A549 (cell line): ENCODE data around the gene ARMH2. TPM values are rescaled to one million over a fixed set of nuclear protein-coding genes. Genes with fewer than 3 reads are reported as not detected.
"Not testable (repeated sequence)": the region's sequence is repeated elsewhere in the genome, so short reads cannot be mapped to it uniquely, and the experiment has no call there.

ENCODE experiments used
- ATAC-seq, 2 experiments: fragments of 200-7000 bp in 1 of 2; fragments of >200 bp in 1 of 2; cut with Nextera tagmentation in 1 of 2; cut with Tn5 transposase in 1 of 2; 3 replicates each; pipeline versions ENCODE4 v1.8.0 to v1.9.1; 2018 to 2020; ENCODE audit warnings: mild to moderate bottlenecking in 1 of 2, moderate library complexity in 1 of 2
- CTCF ChIA-PET: fragments of 300-600 bp; sonication (Branson Sonifier 250); formaldehyde crosslinking; extraction: SDS; loops from one replicate; lab custom pipeline; 2021; ENCODE audit warnings: antibody characterized with exemption, inconsistent platforms; lab: Yijun Ruan, JAX
- POLR2A ChIA-PET: fragments of 350-600 bp; formaldehyde crosslinking; extraction: SDS; loops from one replicate; lab custom pipeline; 2021; ENCODE audit warnings: antibody characterized with exemption, inconsistent platforms; lab: Yijun Ruan, JAX
- DNase-seq, 2 experiments: peaks; one replicate each; pipeline versions ENCODE4 v3.0.0 to v3.0.0-alpha.2; 2011 to 2016; ENCODE audit warnings: low read depth in 1 of 2, low spot score in 1 of 2
- FAIRE-seq: peaks from 2 replicates; lab custom pipeline; 2011; peaks lifted over from hg19 to GRCh38; lab: Jason Lieb, UNC
- H3K27ac ChIP-seq, 2 experiments: fragments of >200 bp; sonication (Bioruptor Twin); formaldehyde crosslinking; 3 replicates each; pipeline ENCODE4 v1.5.1; 2016 to 2017
- H3K4me1 ChIP-seq: fragments of >200 bp; sonication (Bioruptor Twin); formaldehyde crosslinking; 3 replicates; pipeline ENCODE4 v1.6.1; 2016
- H3K4me2 ChIP-seq: fragments of >200 bp; sonication (Bioruptor Twin); formaldehyde crosslinking; 3 replicates; pipeline ENCODE4 v1.6.1; 2016
- H3K4me3 ChIP-seq: fragments of >200 bp; sonication (Bioruptor Twin); formaldehyde crosslinking; 3 replicates; pipeline ENCODE4 v1.5.1; 2016
- H3K9me3 ChIP-seq: fragments of >200 bp; sonication (Bioruptor Twin); formaldehyde crosslinking; 3 replicates; pipeline ENCODE4 v1.6.1; 2016
- BCL3 ChIP-seq: fragments of >200 bp; sonication (Bioruptor Twin); formaldehyde crosslinking; IDR thresholded peaks from 3 replicates; pipeline ENCODE4 v1.6.1; 2016
- BHLHE40 ChIP-seq: IDR thresholded peaks from 2 replicates; pipeline ENCODE4 v1.6.1; 2012; ENCODE audit warnings: low read depth, low read length, inconsistent platforms
- CBX2 ChIP-seq: fragments of 200-600 bp; sonication (generic); IDR thresholded peaks from 2 replicates; pipeline ENCODE4 v1.6.1; 2016; ENCODE audit warnings: low read depth, mild to moderate bottlenecking, borderline replicate concordance
- CEBPB ChIP-seq, 2 experiments: fragments of >200 bp in 1 of 2; sonication (Bioruptor Twin) in 1 of 2; formaldehyde crosslinking in 1 of 2; IDR thresholded peaks; 2 replicates each; pipeline ENCODE4 v1.6.1; 2012 to 2016
- EHF ChIP-seq: fragments of 250-450 bp; sonication (Bioruptor Pico); IDR thresholded peaks from 2 replicates; pipeline ENCODE4 v1.5.0; 2020; ENCODE audit warnings: mild to moderate bottlenecking
- ELK1 ChIP-seq: fragments of 150-350 bp; IDR thresholded peaks from 2 replicates; pipeline ENCODE4 v1.6.1; 2014; ENCODE audit warnings: low read depth, mild to moderate bottlenecking, low read length
- EP300 ChIP-seq, 2 experiments: fragments of >200 bp; sonication (Bioruptor Twin); formaldehyde crosslinking; IDR thresholded peaks; 2 replicates in 1 of 2; 3 replicates in 1 of 2; pipeline ENCODE4 v1.6.1; 2016 to 2017
- ESRRA ChIP-seq: fragments of 150-350 bp; IDR thresholded peaks from 2 replicates; pipeline ENCODE4 v1.6.1; 2014; ENCODE audit warnings: mild to moderate bottlenecking, low read length, borderline replicate concordance
- FOSL2 ChIP-seq, 2 experiments: fragments of 450-650 bp in 1 of 2; fragments of >200 bp in 1 of 2; sonication (Bioruptor Twin) in 1 of 2; formaldehyde crosslinking; IDR thresholded peaks; 2 replicates each; pipeline versions ENCODE4 v1.5.0 to v1.6.1; 2016 to 2020; ENCODE audit warnings: mild to moderate bottlenecking in 1 of 2, moderate library complexity in 1 of 2
- FOXS1 ChIP-seq: fragments of 250-450 bp; sonication (Bioruptor Pico); IDR thresholded peaks from 2 replicates; pipeline ENCODE4 v1.5.0; 2020; ENCODE audit warnings: mild to moderate bottlenecking, moderate library complexity
- HDAC2 ChIP-seq: fragments of 200-600 bp; sonication (generic); IDR thresholded peaks from 2 replicates; pipeline ENCODE4 v1.6.1; 2016
- HOXB5 ChIP-seq: fragments of 250-450 bp; sonication (Bioruptor Pico); IDR thresholded peaks from 2 replicates; pipeline ENCODE4 v1.5.0; 2020; ENCODE audit warnings: mild to moderate bottlenecking, moderate library complexity
- JUNB ChIP-seq: fragments of >200 bp; sonication (Bioruptor Twin); formaldehyde crosslinking; IDR thresholded peaks from 2 replicates; pipeline ENCODE4 v1.6.1; 2016
- KDM1A ChIP-seq: fragments of 200-600 bp; sonication (generic); IDR thresholded peaks from 2 replicates; pipeline ENCODE4 v1.6.1; 2016; ENCODE audit warnings: low read depth, mild to moderate bottlenecking
- MAFK ChIP-seq: fragments of 450-650 bp; IDR thresholded peaks from 2 replicates; pipeline ENCODE4 v1.6.1; 2014; ENCODE audit not compliant: partially characterized antibody
- MAZ ChIP-seq: fragments of 150-350 bp; IDR thresholded peaks from 2 replicates; pipeline ENCODE4 v1.6.1; 2014; ENCODE audit warnings: antibody characterized with exemption, low read depth, low read length, borderline replicate concordance
- MYC ChIP-seq: IDR thresholded peaks from 2 replicates; pipeline ENCODE4 v1.6.1; 2012; ENCODE audit warnings: mild to moderate bottlenecking, inconsistent platforms, low read length, improper control_type of control experiment, borderline replicate concordance
- NPAS2 ChIP-seq: fragments of 250-450 bp; sonication (Bioruptor Pico); IDR thresholded peaks from 2 replicates; pipeline ENCODE4 v1.8.0; 2022; ENCODE audit warnings: mild to moderate bottlenecking, moderate library complexity, borderline replicate concordance
- PBX3 ChIP-seq: IDR thresholded peaks from 2 replicates; pipeline ENCODE4 v1.6.1; 2012
- PHF8 ChIP-seq: fragments of 200-600 bp; sonication (generic); IDR thresholded peaks from 2 replicates; pipeline ENCODE4 v1.6.1; 2016; ENCODE audit warnings: low read depth, mild to moderate bottlenecking, antibody characterized with exemption, moderate library complexity, borderline replicate concordance
- POLR2A ChIP-seq: IDR thresholded peaks from 2 replicates; pipeline ENCODE4 v1.6.1; 2012; ENCODE audit warnings: mild to moderate bottlenecking, low read length
- POLR2AphosphoS2 ChIP-seq: conservative IDR thresholded peaks from 2 replicates; pipeline ENCODE4 v1.6.1; 2012; ENCODE audit warnings: low read length, improper control_type of control experiment, inconsistent platforms
- RCOR1 ChIP-seq: fragments of 150-350 bp; IDR thresholded peaks from 2 replicates; pipeline ENCODE4 v1.6.1; 2014; ENCODE audit warnings: antibody characterized with exemption, low read length, low read depth
- SMC3 ChIP-seq: fragments of >200 bp; sonication (Bioruptor Twin); formaldehyde crosslinking; IDR thresholded peaks from 3 replicates; pipeline ENCODE4 v1.6.1; 2018; ENCODE audit warnings: inconsistent platforms
- TFCP2L1 ChIP-seq: fragments of 250-450 bp; sonication (Bioruptor Pico); IDR thresholded peaks from 2 replicates; pipeline ENCODE4 v1.5.0; 2021; ENCODE audit warnings: mild to moderate bottlenecking
- TP53 ChIP-seq: fragments of 250-450 bp; sonication (Bioruptor Pico); IDR thresholded peaks from 2 replicates; pipeline ENCODE4 v1.5.0; 2021; ENCODE audit warnings: mild to moderate bottlenecking, moderate library complexity
- USF2 ChIP-seq: fragments of 450-650 bp; IDR thresholded peaks from 2 replicates; pipeline ENCODE4 v1.6.1; 2014; ENCODE audit warnings: antibody characterized with exemption
- ZFP36 ChIP-seq: fragments of 450-650 bp; IDR thresholded peaks from 2 replicates; pipeline ENCODE4 v1.6.1; 2014; ENCODE audit warnings: borderline replicate concordance; ENCODE audit not compliant: partially characterized antibody
- ZSCAN20 ChIP-seq: fragments of 250-450 bp; sonication (Bioruptor Pico); IDR thresholded peaks from 2 replicates; pipeline ENCODE4 v1.8.0; 2022; ENCODE audit warnings: mild to moderate bottlenecking, moderate library complexity
- WGBS: methylation state at CpG from one replicate; pipeline ENCODE4 v1.1.6; 2017; ENCODE audit errors: missing lambda C conversion rate; 5-methylcytosine and 5-hydroxymethylcytosine counted together
- polyA plus RNA-seq, 4 experiments: library from polyadenylated mRNA; depleted of rRNA in 3 of 4; stranded (reverse); fragments of >200 nt; fragmentation: RNase III in 1 of 4; extraction: RNeasy Plus Mini Kit Qiagen cat#74134 plus additional on column Dnase treatment in 1 of 4; gene quantifications; 2 replicates in 3 of 4; 3 replicates in 1 of 4; pipeline ENCODE4 v1.2.3, GENCODE V29; 2011 to 2017

Gene ARMH2
- polyA plus RNA-seq, 2 of the 4 experiments (the other 2 are of a cell fraction), result not detected

- H3K4me3 ChIP-seq, result no peak overlapping the region
- no peak overlapping the region for H3K4me2 ChIP-seq
- H3K9me3 ChIP-seq, result peaks cover 8% of the 10 kb centered on the region; the same call in 2 of the 3 replicates
- no peak overlapping the region for H3K27ac ChIP-seq
- ChIA-PET CTCF (interaction anchor here (1.7 kb wide), 1 partner anchor 12 kb away, joined by 7 read pairs; no protein-coding TSS in a partner anchor), POLR2A (no interaction called here)
- 51% methylated on average over 2 of the region's 2 CpGs for WGBS
- ATAC-seq, result no peak
- no peak for DNase-seq
- TF ChIP-seq PBX3, result no peak
- TF ChIP-seq BCL3, result no peak
- TF ChIP-seq POLR2AphosphoS2, result no peak
- no peak for TF ChIP-seq HDAC2
- TF ChIP-seq KDM1A, result no peak
- TF ChIP-seq MAZ, result no peak
- TF ChIP-seq SMC3, result no peak
- TF ChIP-seq TFCP2L1, result no peak
- no peak for TF ChIP-seq PHF8
- TF ChIP-seq TP53 (CRISPR knock-in tag), result no peak
- TF ChIP-seq ELK1, result no peak
- no peak for TF ChIP-seq FOSL2 (IDR thresholded peaks at IDR 0.05)
- no peak for TF ChIP-seq FOSL2 (CRISPR knock-in tag; IDR thresholded peaks at IDR 0.05)
- TF ChIP-seq HOXB5, result no peak
- TF ChIP-seq NPAS2 (CRISPR knock-in tag), result no peak
- no peak for TF ChIP-seq CBX2
- TF ChIP-seq MYC, result no peak
- no peak for TF ChIP-seq EP300 (IDR thresholded peaks at IDR 0.05)
- no peak for TF ChIP-seq POLR2A
- no peak for TF ChIP-seq EHF (CRISPR knock-in tag)
- FAIRE-seq, result no peak
- H3K4me1 ChIP-seq, result 0 out of 3 replicates have a peak, but pooled peaks cover 6% of the 10 kb centered on the region
Observed at GRCh38 chr6:24753545-24753944, 45.2 kb downstream of the ARMH2 start.

GRCh38 chr6:24752917-24753492 lies 45.7 kb downstream of the ARMH2 start:
- ATAC-seq, result no peak
- H3K27ac ChIP-seq, result no peak overlapping the region
- no peak for FAIRE-seq
- H3K4me3 ChIP-seq, result no peak overlapping the region
- H3K4me2 ChIP-seq, result no peak overlapping the region
- POLR2A ChIA-PET, result no interaction called here
- TF ChIP-seq RCOR1, result no peak
- peak; percentile 36 to 40; a peak in 2 of 4 replicates for TF ChIP-seq CEBPB (IDR thresholded peaks at IDR 0.05)
- TF ChIP-seq MAFK, result no peak
- TF ChIP-seq, all 56 proteins: peak for 1
- no peak for DNase-seq
- H3K4me1 ChIP-seq, result 0 out of 3 replicates have a peak, but pooled peaks cover 6% of the 10 kb centered on the region
- CTCF ChIA-PET, result interaction anchor here (1.7 kb wide), 1 partner anchor 13 kb away, joined by 7 read pairs; no protein-coding TSS in a partner anchor
- H3K9me3 ChIP-seq, result peaks cover 8% of the 10 kb centered on the region; the same call in 2 of the 3 replicates
- 95% methylated on average over 1 of the region's 1 CpG for WGBS

GRCh38 chr6:24752503-24752902 lies 46.2 kb downstream of the ARMH2 start:
- 70% methylated on average over 2 of the region's 2 CpGs for WGBS
- CTCF ChIA-PET, result interaction anchor here (1.7 kb wide), 1 partner anchor 13 kb away, joined by 7 read pairs; no protein-coding TSS in a partner anchor

GRCh38 chr6:24750878-24751277 lies 47.8 kb downstream of the ARMH2 start:
- H3K4me1 ChIP-seq, ATAC-seq, H3K27ac ChIP-seq, H3K4me2 ChIP-seq, FAIRE-seq, POLR2A ChIA-PET, CTCF ChIA-PET, H3K9me3 ChIP-seq, H3K4me3 ChIP-seq, DNase-seq: not testable (repeated sequence)
- WGBS, result 85% methylated on average over 3 of the region's 3 CpGs

More at GRCh38 chr6:24752503-24752902, 46.2 kb downstream of the ARMH2 start:
- no peak overlapping the region for H3K4me2 ChIP-seq
- peaks cover 8% of the 10 kb centered on the region; the same call in 2 of the 3 replicates for H3K9me3 ChIP-seq
- TF ChIP-seq HDAC2, result no peak
- no peak for TF ChIP-seq EHF (CRISPR knock-in tag)
- TF ChIP-seq JUNB, result no peak
- TF ChIP-seq ZFP36, result no peak
- no peak for TF ChIP-seq ZSCAN20 (CRISPR knock-in tag)
- TF ChIP-seq USF2, result no peak
- TF ChIP-seq EP300 (IDR thresholded peaks at IDR 0.05), result no peak
- TF ChIP-seq FOXS1 (CRISPR knock-in tag), result no peak
- TF ChIP-seq ESRRA, result no peak
- TF ChIP-seq BHLHE40, result no peak
- TF ChIP-seq, all 56 proteins: peak for 0
- no peak for FAIRE-seq
- Histone ChIP-seq H3K4me1 (0 out of 3 replicates have a peak, but pooled peaks cover 6% of the 10 kb centered on the region), H3K4me3 (no peak overlapping the region), H3K27ac (no peak overlapping the region)
- POLR2A ChIA-PET, result no interaction called here
- no peak for DNase-seq
- no peak for ATAC-seq
